ENCODE data around the gene VPS18.

- TF ChIP-seq ATF3 (IDR thresholded peaks at IDR 0.05) (no peak), CTCF (IDR thresholded peaks at IDR 0.05; ENCODE audit: low read depth, low read length, missing input control) (no peak), REST (IDR thresholded peaks at IDR 0.05) (no peak), GABPA (IDR thresholded peaks at IDR 0.05 in 1 of 2, conservative IDR thresholded peaks at IDR 0.05 in 1 of 2) (no peak), SP1 (IDR thresholded peaks at IDR 0.05) (no peak)
These were observed 54.6 kb downstream of the VPS18 start for GRCh38 chr15:40948706-40949473.

All from liver (tissue), 3 donors.